K562 (cell line): ENCODE results near the gene AMBRA1. TPM values are rescaled to one million over a fixed set of nuclear protein-coding genes. Genes with fewer than 3 reads are reported as not detected.

Experiments used
- ATAC-seq: fragments of 200-7000 bp; cut with Tn5 transposase; 3 replicates; pipeline ENCODE4 v1.9.1; 2020; ENCODE audit warnings: moderate library complexity
- BruUV-seq: library from RNA; stranded (reverse); fragments of 400-500 nt; replicated peaks from 2 replicates; lab custom pipeline; 2021; lab: Mats Ljungman, UMichigan
- CTCF ChIA-PET: fragments of 300-600 bp; formaldehyde crosslinking; extraction: SDS; loops from one replicate; lab custom pipeline; 2021; ENCODE audit warnings: low intra/inter-chr PET ratio; lab: Yijun Ruan, JAX
- POLR2A ChIA-PET: fragments of 300-600, 350-650 bp; sonication (Branson Sonifier 250); formaldehyde crosslinking; extraction: SDS; loops from one replicate; lab custom pipeline; 2021; ENCODE audit warnings: antibody characterized with exemption, inconsistent platforms; lab: Yijun Ruan, JAX
- DNase-seq, 4 experiments: peaks; one replicate each; pipeline versions ENCODE4 v3.0.0 to v3.0.0-alpha.2; 2011 to 2018; ENCODE audit warnings: low spot score in 3 of 4, mixed read lengths in 3 of 4; ENCODE audit errors: extremely low read depth in 1 of 4
- FAIRE-seq: peaks from 2 replicates; lab custom pipeline; 2011; peaks lifted over from hg19 to GRCh38; lab: Jason Lieb, UNC
- H2AFZ ChIP-seq: 2 replicates; pipeline ENCODE4 v1.6.0; 2011; ENCODE audit warnings: low read depth, low read length, control low read depth, inconsistent platforms
- H3K27ac ChIP-seq: fragments of 200-600 bp; 3 replicates; pipeline ENCODE4 v1.8.0; 2011; ENCODE audit warnings: low read depth, mild to moderate bottlenecking, control low read depth, inconsistent platforms, low read length, moderate library complexity, mixed read lengths; ENCODE audit errors: extremely low read depth
- H3K27me3 ChIP-seq, 2 experiments: fragments of 300-600 bp in 1 of 2; 2 replicates in 1 of 2; 3 replicates in 1 of 2; pipeline versions ENCODE4 v1.6.0 to v1.8.0; 2011; ENCODE audit warnings: inconsistent platforms in 2 of 2, low read length in 2 of 2, mild to moderate bottlenecking in 1 of 2, mixed read lengths in 1 of 2, moderate library complexity in 1 of 2; ENCODE audit not compliant: control insufficient read depth in 2 of 2, insufficient read depth in 2 of 2
- H3K36me3 ChIP-seq: fragments of 300-600 bp; 3 replicates; pipeline ENCODE4 v1.8.0; 2011; ENCODE audit warnings: mild to moderate bottlenecking, low read length, inconsistent platforms; ENCODE audit not compliant: control insufficient read depth, insufficient read depth
- H3K4me1 ChIP-seq, 2 experiments: fragments of 200-600 bp in 1 of 2; replicated peaks in 1 of 2; 2 replicates in 1 of 2; 3 replicates in 1 of 2; pipeline versions ENCODE4 v1.5.1 to v1.8.0; 2011; ENCODE audit warnings: inconsistent platforms in 2 of 2, low read length in 2 of 2, mild to moderate bottlenecking in 1 of 2, mixed read lengths in 1 of 2, moderate library complexity in 1 of 2; ENCODE audit not compliant: control insufficient read depth in 2 of 2, insufficient read depth in 2 of 2
- H3K4me2 ChIP-seq: 2 replicates; pipeline ENCODE4 v1.6.1; 2011; ENCODE audit warnings: low read length, control low read depth, inconsistent platforms, mixed read lengths; ENCODE audit not compliant: insufficient read depth
- H3K4me3 ChIP-seq: fragments of 200-600 bp; sonication (generic), shearing (Covaris generic); 2 replicates; pipeline ENCODE4 v1.5.1; 2016; ENCODE audit warnings: control low read depth, inconsistent platforms
- H3K79me2 ChIP-seq: fragments of 200-600 bp; 3 replicates; pipeline ENCODE4 v1.8.0; 2011; ENCODE audit warnings: low read length, inconsistent platforms; ENCODE audit not compliant: control insufficient read depth, insufficient read depth
- H3K9ac ChIP-seq, 2 experiments: 2 replicates each; pipeline versions ENCODE4 v1.6.0 to v1.6.1; 2011; ENCODE audit warnings: low read depth in 2 of 2, low read length in 2 of 2, control low read depth in 1 of 2, inconsistent platforms in 1 of 2, mild to moderate bottlenecking in 1 of 2, mixed read lengths in 1 of 2; ENCODE audit not compliant: insufficient read depth in 1 of 2
- H3K9me1 ChIP-seq: one replicate; pipeline ENCODE4 v1.6.0; 2011; ENCODE audit warnings: inconsistent platforms, mild to moderate bottlenecking, low read length, moderate library complexity; ENCODE audit not compliant: control insufficient read depth, insufficient read depth
- H3K9me3 ChIP-seq: replicated peaks from 2 replicates; pipeline ENCODE4 v1.5.1; 2011; ENCODE audit warnings: low read depth, low read length, inconsistent platforms; ENCODE audit not compliant: control insufficient read depth, insufficient read depth
- H4K20me1 ChIP-seq: replicated peaks from 2 replicates; pipeline ENCODE4 v1.6.1; 2011; ENCODE audit warnings: low read length, inconsistent platforms, mixed read lengths; ENCODE audit not compliant: control insufficient read depth, insufficient read depth
- FOXJ2 ChIP-seq: fragments of 200-800 bp; sonication (Bioruptor generic); IDR thresholded peaks from 2 replicates; pipeline ENCODE4 v1.6.1; 2016; ENCODE audit warnings: missing genetic modification characterization, missing compliant biosample characterization
- HDAC1 ChIP-seq, 2 experiments: fragments of 450-650 bp; IDR thresholded peaks; 2 replicates each; pipeline ENCODE4 v1.6.1; 2016 to 2017; ENCODE audit warnings: inconsistent platforms in 1 of 2, mild to moderate bottlenecking in 1 of 2, moderate library complexity in 1 of 2
- HDAC2 ChIP-seq: fragments of 450-650 bp; IDR thresholded peaks from 2 replicates; pipeline ENCODE4 v1.6.1; 2016; ENCODE audit warnings: mild to moderate bottlenecking
- HNRNPL ChIP-seq: fragments of 200-400 bp; formaldehyde crosslinking; IDR thresholded peaks from 2 replicates; pipeline ENCODE4 v1.6.1; 2017; ENCODE audit warnings: low read depth, mild to moderate bottlenecking, low read length
- SMARCC2 ChIP-seq: fragments of 450-650 bp; IDR thresholded peaks from 2 replicates; pipeline ENCODE4 v1.6.1; 2017; ENCODE audit warnings: antibody characterized with exemption, moderate library complexity, mild to moderate bottlenecking, low read depth
- SRF ChIP-seq, 2 experiments: fragments of 250-450, 450-650 bp in 1 of 2; sonication (Bioruptor Pico) in 1 of 2; sonication (generic) in 1 of 2; formaldehyde crosslinking; IDR thresholded peaks; 2 replicates each; pipeline versions ENCODE4 v1.5.0 to v1.5.1; 2020 to 2022; ENCODE audit warnings: mild to moderate bottlenecking in 1 of 2, missing genetic modification reagents in 1 of 2
- TOE1 ChIP-seq, 2 experiments: fragments of 450-650 bp in 1 of 2; sonication (generic) in 1 of 2; formaldehyde crosslinking in 1 of 2; IDR thresholded peaks; 2 replicates each; pipeline versions ENCODE4 v1.7.1 to v1.8.0; 2016 to 2022; ENCODE audit warnings: borderline replicate concordance in 2 of 2, mild to moderate bottlenecking in 2 of 2, antibody characterized with exemption in 1 of 2, inconsistent platforms in 1 of 2, low read depth in 1 of 2, missing genetic modification reagents in 1 of 2, moderate library complexity in 1 of 2
- WHSC1 ChIP-seq: IDR thresholded peaks from one replicate; pipeline ENCODE4 v1.6.1; 2012; ENCODE audit warnings: low read length, control low read depth, inconsistent platforms
- ZBTB26 ChIP-seq: fragments of 450-650 bp; formaldehyde crosslinking; IDR thresholded peaks from 2 replicates; pipeline ENCODE4 v1.4.0; 2022; ENCODE audit warnings: missing genetic modification characterization
- ZEB2 ChIP-seq: fragments of 450-650 bp; IDR thresholded peaks from 2 replicates; pipeline ENCODE4 v1.6.1; 2016
- ZNF24 ChIP-seq: fragments of 450-650 bp; IDR thresholded peaks from 2 replicates; pipeline ENCODE4 v1.6.1; 2016
- WGBS: fragments of 100-300 bp; shearing (Covaris generic); methylation state at CpG from one replicate; pipeline ENCODE4 v1.1.6; 2016; ENCODE audit warnings: low coverage, mixed read lengths; ENCODE audit not compliant: insufficient coverage; ENCODE audit errors: missing lambda C conversion rate; 5-methylcytosine and 5-hydroxymethylcytosine counted together
- in situ Hi-C: fragments of 300-500 bp; cut with MboI; formaldehyde crosslinking; loops from 4 replicates; pipeline ENCODE4 v1.15.0; 2018; ENCODE audit warnings: inconsistent platforms, mixed read lengths
- intact Hi-C: fragments of 100-400 bp; cut with micrococcal nuclease; formaldehyde crosslinking; loops from 2 replicates; pipeline ENCODE4 v1.14.2; 2022
- polyA plus RNA-seq, 8 experiments: library from polyadenylated mRNA; depleted of rRNA in 4 of 8; stranded (reverse) in 5 of 8; unstranded in 3 of 8; fragments of >200 nt; fragmentation: Nextera tagmentation in 2 of 8; fragmentation: Illumina TruSeq in 1 of 8; extraction: Ambion mirVana in 2 of 8; extraction: Trizol in 1 of 8; gene quantifications; 2 replicates each; pipeline versions ENCODE4 v1.2.1 to v1.2.3, GENCODE V29; 2011 to 2014; ENCODE audit warnings: inconsistent platforms in 1 of 8, missing spikeins in 1 of 8
- total RNA-seq, 7 experiments: library from RNA; depleted of rRNA in 6 of 7; stranded (reverse); fragments of >200 nt in 6 of 7; fragmentation: Illumina TruSeq in 2 of 7; extraction: Trizol in 2 of 7; gene quantifications; 2 replicates each; pipeline versions ENCODE4 v1.2.1 to v1.2.3, GENCODE V29; 2011 to 2021; ENCODE audit warnings: low replicate concordance in 1 of 7

AMBRA1 gene
- total and polyA plus RNA-seq, 9 of the 15 experiments (the other 6 are each of a cell fraction or from before 2014, with no cell fraction given): 0.15 to 24.5 (median 13.0) TPM

- no peak for TF ChIP-seq HNRNPL
- TF ChIP-seq HDAC2: peak; percentile 37; the same call in 1 of the 2 replicates
- 0 out of 4 replicates have a peak, but pooled peaks of 1 of the 2 experiments have one; percentile 44 for TF ChIP-seq HDAC1 (IDR thresholded peaks at IDR 0.05)
- no peak for TF ChIP-seq WHSC1
- no peak for TF ChIP-seq ZEB2
- TF ChIP-seq FOXJ2 (tag): 0 out of 2 replicates have a peak, but pooled peaks have one; percentile 33
- TF ChIP-seq ZBTB26: no peak
- TF ChIP-seq ZNF24: no peak
- TF ChIP-seq TOE1 (IDR thresholded peaks at IDR 0.05; ENCODE audit: borderline replicate concordance): no peak
- TF ChIP-seq TOE1 (CRISPR knock-in tag; IDR thresholded peaks at IDR 0.05; ENCODE audit: borderline replicate concordance, low read depth): no peak
- TF ChIP-seq, all 486 proteins: peak for 23
Observed at GRCh38 chr11:46421257-46421880, 172.5 kb downstream of the AMBRA1 start (continued).

GRCh38 chr11:46420513-46420912 lies 173.3 kb downstream of the AMBRA1 start:
- Histone ChIP-seq H3K27ac (no peak overlapping the region), H3K4me2 (no peak overlapping the region), H3K9ac (no peak overlapping the region), H4K20me1 (no peaks in the 10 kb centered on the region; the same call in 1 of the 2 replicates), H3K4me1 (peaks cover 3 to 13% of the 10 kb centered on the region in 2 experiments; a peak in 3 of 5 replicates), H3K36me3 (peaks cover 35% of the 10 kb centered on the region; the same call in 2 of the 3 replicates), H3K4me3 (no peak overlapping the region), H3K9me1 (no peaks in the 10 kb centered on the region), H3K27me3 (no peaks in the 10 kb centered on the region), H3K79me2 (no peaks in the 10 kb centered on the region), H2AFZ (no peak overlapping the region), H3K9me3 (no peaks in the 10 kb centered on the region)
- ChIA-PET CTCF (no interaction called here), POLR2A (interaction anchor here (0.7 to 1.9 kb wide), 3 partner anchors 11 to 130 kb away, joined by 3 to 5 read pairs (median 3); no protein-coding TSS in a partner anchor)
- intact Hi-C loops: no loop called here
- 80% methylated on average over 1 of the region's 1 CpG for WGBS
- no peak for ATAC-seq
- in situ Hi-C loops: no loop called here
- BruUV-seq: no TSS peak
- DNase-seq: no peak
- no peak for FAIRE-seq
- TF ChIP-seq SRF (CRISPR knock-in tag; IDR thresholded peaks at IDR 0.05): no peak
- no peak for TF ChIP-seq SMARCC2
